ENCODE data around the gene TRAP1.

Gene TRAP1

DNA sequence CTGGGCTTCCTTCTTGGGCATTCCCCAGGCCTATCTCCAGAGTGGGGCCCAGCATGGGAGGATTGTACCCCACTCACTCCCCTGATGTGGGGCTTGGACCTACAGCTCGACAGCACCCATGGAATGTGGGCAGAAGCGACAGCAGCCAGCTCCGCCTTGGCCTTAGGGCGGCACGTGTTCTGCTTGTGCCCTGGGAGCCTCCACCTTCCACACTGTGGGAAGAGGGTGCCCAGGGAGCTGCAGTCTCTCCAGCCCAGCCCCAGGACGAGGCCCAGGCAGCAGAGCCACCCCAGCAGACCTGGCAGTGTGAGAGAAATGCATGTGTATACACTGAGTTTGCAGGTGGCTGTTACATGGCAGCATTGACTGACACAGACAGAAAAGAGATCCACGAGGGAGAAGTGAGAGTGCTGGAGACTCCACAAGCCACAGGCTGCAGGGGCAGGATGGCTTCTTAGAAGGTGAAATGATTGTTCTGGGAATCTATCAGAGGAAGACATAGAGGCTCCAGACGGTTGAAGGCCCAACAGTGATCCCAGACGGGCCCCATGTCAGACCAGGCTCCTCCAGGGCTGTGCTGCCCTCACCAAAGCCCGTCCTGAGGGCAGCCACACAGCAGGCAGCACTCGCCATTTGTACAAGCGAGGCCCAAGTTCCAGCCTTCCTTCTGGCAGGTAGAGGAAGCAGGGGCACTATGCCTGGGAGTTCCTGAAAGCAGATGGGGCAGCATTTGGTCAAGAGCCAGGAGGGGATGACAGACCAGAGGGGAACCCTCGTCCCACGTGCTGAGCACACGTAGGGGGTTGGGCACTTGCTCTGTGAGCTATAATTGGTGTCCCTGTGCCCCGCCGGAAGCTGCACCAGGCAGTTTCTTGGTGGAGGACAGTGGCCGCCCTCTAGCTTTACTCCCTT is 65.6 kb downstream of the TRAP1 start:
- DNase-seq (ENCODE audit: low read depth), result no peak

DNA sequence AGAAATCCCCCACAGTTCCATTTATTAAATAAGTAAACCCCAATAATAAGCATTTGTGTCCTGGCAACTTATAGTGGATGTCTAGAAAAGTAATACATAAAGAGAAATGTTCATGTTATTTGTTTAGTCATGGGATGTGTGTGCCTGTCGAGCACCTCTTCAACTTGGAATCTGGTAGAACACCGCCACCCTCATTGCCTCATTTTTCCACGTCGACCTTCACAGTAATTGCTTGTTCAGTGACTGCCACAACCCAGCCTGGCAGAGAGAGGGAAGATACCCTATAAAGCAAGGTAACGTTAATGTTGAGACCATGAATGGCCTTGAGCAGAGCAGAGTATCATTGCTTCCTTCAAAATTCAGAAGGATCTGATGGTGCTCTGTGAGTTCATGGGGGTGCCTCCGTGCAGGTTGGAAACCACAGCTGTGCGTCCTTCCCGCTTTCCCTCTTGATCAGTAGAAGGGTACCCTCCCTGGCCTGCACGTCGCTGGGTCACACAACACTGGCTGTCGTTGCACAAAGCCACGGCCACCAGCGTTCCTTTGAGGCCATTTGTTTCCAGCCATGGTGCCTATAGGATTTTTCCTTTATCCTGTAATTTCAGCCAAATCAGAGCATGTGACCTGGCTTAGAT is 66.6 kb downstream of the TRAP1 start:
- DNase-seq (ENCODE audit: low read depth), result no peak

DNA sequence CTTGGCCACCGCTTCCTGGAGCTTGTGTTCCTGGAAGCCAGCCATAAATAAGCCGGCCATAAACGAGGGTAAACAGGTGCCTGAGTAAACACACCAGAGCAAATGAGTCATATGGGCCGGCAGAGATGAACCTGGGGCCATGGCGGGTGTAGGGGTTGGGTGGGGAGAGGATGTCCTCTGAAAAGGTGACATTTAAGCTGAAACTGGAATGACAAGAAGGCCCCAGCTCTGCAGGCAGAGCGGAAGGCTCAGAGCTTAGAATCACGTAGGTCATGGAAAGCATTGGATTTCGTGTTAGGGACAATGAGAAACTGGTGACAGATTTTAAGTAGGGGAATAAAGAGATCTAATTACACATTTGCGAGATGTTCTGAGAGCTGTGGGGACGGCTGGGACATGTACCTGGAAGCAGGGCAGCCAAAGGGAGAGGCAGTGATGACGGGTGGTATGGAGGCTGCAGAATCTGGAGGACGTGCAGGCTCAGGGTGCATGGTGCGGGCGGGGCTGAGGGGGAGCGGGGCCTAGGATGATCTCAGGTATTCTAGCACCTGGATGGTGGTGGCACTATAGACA is 70.9 kb downstream of the TRAP1 start:
- no peak for DNase-seq (ENCODE audit: low read depth)

DNA sequence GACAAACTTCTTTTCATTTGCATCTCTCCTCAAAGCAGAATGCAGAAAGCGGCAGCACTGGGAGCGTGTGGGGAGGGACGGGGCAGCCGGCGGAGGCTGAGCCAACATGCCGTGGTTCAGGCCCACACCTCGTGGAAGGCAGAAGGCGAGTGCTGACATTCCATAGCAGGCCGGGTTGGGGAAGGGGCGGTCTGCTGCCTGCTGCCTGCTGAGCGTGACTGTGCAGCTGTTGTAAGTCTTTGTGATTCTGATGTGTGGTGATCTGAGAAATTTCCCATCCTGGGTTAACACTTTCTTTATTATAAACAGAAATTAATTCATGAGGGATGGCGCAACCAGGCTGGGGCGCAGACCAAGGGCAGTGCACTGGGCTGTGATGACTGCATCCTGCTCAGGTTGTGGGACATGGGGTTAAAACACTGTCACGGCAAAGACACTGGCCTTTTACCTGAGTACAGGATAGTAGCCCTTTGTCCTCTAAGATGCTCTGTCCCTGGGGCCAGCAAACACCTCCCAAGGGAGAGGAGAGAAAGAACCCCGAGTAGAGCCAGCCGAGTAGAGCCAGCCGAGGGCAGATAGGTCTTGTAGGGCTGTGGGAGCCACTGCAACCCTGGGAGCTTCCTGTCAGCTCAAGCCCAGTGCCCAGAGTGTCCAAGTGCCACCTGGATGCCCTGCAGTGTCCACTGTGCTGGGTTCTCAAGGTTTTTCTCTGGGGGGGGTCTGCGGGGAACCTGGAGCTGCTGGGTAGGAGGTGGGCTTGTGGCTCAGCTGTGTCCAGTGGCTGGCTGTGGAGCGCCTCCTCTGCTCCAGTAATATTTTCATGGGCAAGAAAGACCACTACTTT is 71.6 kb downstream of the TRAP1 start:
- DNase-seq (ENCODE audit: low read depth), result no peak

DNA sequence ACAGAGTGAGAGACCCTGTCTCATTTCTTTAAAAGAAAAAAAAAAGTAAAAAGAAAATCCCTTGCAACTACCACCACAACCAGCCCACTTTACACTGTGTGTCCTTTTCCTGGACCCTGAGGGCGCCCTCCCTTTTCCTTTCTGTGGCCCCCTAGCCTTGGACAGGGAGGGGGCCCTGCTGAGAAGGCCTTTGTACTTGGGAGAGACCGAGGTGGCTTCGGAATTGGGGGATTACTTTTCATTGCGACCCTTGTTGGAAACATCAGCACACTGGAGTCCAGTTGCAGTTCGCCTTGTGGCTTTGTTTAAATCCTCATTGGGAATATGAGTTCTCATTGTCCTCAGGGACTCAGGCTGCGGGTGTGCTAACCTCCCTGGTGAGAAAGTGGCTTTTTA is 72.2 kb downstream of the TRAP1 start:
- DNase-seq (ENCODE audit: low read depth), result no peak

DNA sequence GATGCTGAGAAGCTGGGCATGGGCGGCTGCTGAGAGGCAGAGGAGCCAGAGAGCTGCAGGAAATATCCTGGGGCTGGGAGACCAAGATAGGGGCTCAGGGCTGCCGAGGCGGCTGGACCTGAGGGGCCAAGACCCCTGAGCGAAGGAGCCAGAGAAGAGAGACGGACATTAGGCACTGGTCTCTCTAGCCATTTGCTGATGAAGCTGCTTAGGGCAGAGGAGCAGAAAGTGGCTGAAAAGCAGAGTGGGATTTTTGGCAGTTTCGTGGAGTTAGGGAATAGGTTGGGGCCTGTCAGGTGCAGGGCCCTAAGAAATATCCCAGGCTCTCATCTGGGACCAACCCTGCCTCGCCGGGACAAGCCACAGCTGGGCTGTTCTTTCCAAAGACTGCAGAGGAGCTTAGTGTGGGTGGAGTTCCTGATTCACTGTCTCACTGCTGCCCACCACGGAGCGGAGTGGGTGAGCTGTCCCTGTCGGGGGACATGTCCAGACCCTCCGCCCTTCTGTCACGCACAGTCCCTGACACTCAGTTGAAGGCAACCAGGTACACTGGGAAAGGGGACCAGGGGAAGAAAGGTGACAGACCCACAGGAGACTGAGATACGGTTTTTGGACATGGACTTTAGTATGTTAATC is 74.1 kb downstream of the TRAP1 start:
- no peak for DNase-seq (ENCODE audit: low read depth)

DNA sequence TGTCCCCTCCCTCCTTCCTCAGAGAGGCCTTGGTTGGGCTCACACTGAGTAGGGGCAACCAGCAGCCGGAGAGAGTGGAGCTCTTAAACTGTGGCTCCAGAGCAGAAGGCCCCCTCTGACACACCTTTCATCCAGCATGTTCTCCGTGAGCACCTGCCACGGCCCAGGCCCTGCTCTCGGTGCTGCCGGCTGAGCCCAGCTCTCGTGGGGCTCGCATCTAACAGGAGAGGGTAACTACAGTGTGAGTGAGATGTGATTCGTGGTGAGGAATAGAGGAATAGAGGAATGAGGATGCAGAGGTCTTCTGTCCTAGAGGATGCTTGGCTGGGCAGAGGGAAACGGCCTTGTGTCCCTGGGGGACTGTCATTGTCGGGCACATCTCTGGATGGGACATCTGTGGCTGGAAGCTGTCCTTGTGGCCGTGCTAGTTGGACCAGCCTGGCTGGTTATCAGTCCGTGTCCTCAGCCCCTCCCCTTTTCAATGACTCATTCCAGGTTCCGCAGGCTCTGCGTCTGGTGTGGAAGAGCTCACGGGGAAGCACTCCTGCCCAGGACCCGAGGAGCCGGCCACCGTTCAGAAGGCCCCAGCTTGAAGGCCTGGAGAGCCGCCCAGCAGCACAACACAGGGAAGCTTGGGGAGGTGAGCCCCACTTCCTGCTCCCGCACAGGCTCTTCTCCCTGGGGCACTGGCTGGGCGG is 74.8 kb downstream of the TRAP1 start:
- DNase-seq (ENCODE audit: low read depth), result no peak

DNA sequence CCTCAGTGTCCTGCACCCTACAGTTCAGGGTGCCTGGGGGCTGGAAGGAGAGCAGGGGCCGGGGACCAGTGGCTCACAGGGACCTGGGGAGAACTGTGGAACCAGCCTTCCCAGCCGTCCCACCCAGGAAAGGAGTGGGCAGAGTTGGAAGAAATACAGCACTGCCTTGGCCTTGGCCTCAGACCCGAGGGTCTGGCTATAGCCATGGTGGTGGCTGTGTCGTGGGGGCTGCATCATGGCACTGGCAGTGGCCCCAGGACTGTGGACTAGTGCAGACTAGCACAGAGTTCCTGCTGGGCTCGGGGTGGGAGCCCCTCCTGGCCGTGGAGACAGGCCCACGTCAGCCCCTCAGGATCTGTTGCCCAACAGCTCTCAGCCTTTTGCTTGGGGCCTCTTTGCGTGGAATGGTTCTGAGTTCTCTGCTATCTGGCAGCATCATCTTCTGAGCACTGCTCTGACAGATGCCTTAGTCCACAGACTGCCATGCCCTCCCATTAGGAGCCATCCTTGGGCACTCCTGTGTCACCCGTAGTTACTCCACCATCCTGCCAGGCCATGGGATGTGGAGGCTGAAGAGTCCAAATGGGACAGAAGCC is 75.4 kb downstream of the TRAP1 start:
- DNase-seq (ENCODE audit: low read depth), result no peak

DNA sequence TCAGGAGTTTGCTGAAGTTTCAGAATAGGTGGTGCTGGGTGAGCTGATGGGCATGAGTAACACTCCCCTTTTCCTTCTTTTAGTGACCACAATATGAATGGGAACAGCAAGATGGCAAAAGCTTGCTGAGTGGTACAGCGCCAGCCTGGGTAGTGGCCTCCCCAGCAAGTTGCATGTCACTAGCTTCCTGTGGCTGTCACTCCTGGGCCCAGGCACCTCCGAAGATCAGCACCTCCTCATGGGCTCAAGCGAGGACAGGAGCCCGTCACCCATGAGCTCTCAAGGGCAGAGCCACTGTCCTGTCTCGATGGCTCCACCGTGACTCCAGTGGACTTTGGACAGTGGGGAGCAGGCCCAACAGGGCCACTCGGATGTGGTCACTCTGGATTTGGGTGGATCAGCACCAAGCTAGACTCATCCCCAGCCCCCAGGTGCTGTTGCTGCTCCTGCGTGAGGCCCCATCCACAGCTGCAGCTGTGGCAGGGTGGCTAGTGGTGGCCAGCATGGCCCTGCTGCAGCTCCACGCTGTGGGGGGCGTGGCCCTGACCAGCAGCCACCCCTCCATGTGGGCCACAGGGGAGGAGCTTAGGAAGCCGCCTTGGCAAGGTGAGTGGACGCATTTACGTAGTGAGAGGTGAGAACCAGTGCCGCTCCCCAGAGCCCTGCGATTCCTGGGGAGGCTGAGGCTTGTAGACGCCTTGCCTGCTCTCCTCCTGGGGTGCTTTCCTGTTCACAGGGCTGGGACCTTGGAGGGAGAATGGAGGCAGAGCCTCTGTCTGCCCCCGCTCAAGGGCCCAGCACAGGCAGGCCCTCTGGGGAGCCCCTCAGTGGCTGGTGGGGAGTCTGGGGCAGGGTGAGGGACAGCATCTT is 76.5 kb downstream of the TRAP1 start:
- DNase-seq (ENCODE audit: low read depth), result no peak

DNA sequence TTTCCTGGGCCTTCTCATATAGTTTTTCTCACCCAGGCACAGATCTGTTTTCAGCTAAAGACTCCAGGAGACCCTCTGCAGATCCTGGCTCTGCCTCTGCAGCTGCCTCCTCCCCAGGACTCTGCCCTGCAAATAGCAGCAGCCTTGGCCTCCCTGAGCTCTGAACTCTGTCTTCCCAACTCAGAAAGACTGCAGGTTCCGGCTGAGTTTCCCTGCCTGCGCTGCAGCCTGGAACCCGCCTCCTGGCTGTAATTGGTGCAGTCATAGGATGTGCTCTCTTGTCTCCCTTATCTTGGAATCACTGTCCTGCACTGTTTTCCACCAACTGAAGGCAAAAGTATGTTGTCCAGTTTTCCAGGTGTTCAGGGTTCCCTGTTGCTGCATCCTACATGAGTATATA is 77.1 kb downstream of the TRAP1 start:
- no peak for DNase-seq (ENCODE audit: low read depth)

DNA sequence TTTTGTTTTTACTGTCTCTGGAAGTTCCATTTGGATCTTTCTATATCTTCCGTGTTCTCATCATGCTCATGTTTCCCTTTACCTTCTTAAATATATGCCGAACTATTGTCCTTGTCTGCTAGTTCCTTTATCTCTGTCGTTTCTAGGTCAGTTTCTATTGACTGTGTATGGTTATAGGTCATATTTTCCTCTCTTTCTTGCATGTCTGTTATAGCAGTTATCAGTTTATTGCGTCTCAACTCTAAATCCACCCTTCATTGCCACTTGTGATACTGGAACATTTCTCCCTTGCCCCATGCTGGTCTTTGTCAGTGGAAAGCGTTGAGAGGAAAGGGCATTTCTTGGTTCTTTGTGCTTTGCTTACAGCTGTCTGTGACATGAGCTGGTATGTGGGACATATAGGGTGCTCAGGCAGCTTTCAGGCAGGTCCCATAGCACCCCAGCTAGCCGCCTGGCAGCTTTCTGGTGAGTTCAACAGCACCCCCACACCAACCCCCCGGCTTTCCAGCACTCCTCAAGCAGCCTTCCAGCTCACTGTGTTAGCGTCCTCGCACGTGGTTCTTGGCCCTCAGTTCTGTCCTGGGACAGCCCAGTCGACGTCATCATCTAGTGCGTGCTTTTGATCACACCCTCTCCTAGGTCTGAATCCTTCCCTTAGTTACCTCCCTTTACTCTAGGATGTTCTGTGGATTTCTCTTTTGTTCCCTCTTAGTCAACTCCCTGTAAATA is 78.2 kb downstream of the TRAP1 start:
- DNase-seq (ENCODE audit: low read depth), result no peak

DNA sequence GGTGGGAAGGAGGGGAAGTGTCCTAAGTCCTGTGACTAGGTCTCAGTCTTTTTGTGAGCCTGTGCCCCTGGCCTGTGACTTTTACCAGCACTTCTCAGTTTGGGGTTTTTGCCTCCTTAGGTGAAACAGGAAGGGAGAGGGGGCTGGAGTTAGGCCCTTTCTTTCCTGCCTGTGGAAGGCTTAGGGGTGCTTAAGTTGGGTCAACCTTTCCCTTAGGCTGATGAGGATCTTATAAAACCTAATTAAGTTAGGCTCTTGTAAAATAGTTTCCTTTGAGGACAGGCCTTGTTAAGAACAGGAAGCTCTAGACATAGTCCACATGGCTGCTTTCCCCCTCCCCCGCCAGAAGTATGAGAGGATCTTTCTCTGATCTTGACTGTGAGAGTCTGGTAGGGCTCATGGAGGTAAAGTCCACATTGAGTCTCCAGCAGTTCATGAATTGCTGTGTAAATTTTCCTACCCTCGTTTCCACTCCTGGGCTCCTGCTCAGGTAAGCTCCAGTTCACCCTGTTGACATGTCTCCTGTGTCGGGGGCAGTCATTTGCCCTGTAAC is 79.9 kb downstream of the TRAP1 start:
- no peak for DNase-seq (ENCODE audit: low read depth)

DNA sequence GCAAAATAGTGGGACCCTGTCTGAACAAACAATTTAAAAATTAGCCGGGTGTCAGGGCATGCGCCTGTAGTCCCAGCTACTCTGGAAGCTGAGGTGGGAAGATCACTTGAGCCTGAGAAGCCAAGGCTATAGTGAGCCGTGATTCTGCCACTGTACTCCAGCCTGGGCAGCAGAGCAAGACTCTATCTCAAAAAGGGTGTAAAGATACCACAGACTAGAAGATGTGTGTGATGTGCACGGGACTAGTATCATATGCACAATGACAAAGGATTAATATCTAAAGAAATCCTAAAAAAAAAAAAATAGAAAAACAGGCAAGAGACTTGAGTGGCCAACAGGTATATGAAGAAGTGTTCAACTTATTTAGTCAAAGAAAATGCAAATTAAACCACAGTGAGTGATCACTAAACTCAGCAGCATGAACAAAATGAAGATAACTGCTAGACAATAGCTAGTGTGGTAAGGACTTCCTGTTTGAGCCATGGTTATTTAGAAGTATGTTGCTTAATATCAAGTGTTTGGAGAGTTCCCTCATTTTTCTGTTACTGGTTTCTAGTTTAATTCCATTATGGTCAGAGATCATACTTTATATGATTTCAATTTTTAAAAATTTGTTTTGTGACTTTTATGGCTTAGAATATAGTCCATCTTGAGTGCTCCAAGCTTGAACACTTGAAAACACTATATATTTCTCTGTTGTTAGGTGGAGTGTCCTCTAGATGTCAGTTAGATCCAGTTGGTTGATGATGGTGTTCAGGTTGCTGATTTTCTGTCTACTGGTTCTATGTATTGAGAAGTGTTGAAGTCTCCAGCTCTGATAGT is 91.2 kb downstream of the TRAP1 start:
- DNase-seq (ENCODE audit: low read depth), result no peak

DNA sequence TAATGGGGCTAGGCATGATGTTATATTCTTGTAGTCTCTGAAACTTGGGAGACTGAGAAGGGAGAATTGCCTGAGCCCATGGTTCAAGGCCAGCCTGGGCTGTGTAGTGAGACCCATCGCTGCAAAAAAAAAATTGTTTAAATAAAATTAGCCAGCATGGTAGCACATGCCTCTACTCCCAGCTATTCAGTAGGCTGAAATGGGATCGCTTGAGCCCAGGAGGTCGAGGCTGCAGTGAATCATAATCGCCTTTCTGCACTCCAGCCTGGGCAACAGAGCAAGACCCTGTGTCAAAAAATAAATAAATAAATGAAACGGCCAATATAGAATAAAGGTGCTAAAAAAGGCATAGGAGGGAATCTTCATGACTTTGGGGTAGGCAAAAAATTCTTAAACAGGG is 92.0 kb downstream of the TRAP1 start:
- no peak for DNase-seq (ENCODE audit: low read depth)

DNA sequence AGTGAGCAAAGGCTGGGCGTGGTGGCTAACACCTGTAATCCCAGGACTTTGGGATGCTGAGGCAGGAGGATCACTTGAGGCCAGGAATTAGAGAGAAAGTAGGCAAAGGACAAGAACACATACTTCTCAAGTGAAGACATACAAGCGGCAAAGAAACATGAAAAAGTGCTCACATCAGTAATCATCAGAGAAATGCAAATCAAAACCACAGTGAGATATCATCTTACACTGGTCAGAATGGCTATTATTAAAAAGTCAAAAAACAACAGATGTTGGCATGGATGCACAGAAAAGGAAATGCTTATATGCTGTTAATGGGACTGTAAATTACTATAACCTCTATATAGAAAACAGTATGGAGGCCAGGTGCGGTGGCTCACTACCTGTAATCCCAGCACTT is 93.7 kb downstream of the TRAP1 start:
- no peak for DNase-seq (ENCODE audit: low read depth)

DNA sequence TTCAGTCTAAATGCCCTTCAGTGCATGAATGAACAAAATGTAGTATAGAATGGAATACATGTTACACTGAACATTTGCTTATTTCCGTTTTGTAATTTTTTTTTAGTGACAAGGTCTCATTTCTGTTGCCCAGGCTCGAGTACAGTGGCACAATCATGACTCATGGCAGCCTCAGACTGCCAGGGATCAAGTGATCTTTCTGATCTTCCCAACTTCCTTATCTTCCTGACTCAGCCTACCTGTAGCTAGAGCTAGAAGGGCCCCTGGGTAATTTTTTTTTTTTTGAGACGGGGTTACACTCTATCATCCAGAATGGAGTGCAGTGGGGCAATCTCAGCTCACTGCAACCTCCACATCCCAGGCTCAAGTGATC is 98.6 kb downstream of the TRAP1 start:
- DNase-seq (ENCODE audit: low read depth), result no peak

DNA sequence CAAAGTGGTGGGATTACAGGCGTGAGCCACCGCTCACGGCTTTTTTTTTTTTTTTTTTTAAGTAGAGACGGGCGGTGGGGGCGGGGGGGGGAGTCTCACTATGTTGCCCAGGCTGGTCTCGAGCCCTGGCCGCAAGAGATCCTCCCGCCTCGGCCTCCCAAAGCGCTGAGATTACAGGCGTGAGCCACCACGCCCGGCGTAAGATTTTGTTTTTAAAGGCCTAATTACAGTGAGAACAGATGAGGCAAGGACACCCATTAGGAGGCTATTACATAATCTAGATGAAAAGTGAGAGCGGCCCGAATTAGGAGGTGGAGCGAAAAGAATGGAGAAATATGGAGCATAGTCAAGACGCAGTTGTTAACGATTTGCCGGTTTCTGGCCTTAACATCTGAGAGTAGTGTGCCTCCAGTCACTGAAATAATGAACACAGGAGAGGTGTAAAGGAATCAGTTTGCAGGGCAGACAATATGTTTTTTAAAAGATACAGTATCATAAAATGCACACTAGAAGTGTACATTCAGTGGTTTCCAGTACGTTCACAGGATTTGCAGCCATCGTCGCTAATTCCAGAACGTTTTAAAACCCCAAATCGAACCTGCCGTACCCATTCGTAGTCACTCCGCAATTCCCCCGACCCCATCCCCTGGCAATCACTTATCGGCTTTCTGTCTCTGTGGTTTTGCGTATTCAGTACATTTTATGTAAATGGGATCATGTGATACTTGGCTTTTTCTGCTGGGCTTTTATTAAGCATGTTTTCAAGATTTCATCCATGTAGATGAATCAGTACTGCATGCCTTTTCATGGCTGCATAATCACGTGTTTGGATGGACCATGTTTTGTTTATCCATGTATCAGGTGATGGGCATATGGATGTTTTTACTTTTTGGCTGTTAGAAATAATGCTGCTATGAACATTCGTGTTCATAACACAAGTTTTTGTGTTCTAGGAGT is 104.5 kb downstream of the TRAP1 start:
- no peak for DNase-seq (ENCODE audit: low read depth)

Measured in GM04503 (cell line).